Neural progenitor cell (in vitro differentiated cells): ENCODE data around the gene CNP.
"Not testable (repeated sequence)": the region's sequence is repeated elsewhere in the genome, so short reads cannot be mapped to it uniquely, and the experiment has no call there.

Experiments used
- CTCF ChIP-seq: fragments of 200-600 bp; sonication (generic); IDR thresholded peaks from 2 replicates; pipeline ENCODE4 v1.5.1; 2017; ENCODE audit warnings: antibody characterized with exemption, mild to moderate bottlenecking
- EZH2 ChIP-seq: fragments of 200-600 bp; sonication (generic); IDR thresholded peaks from 2 replicates; pipeline ENCODE4 v1.6.1; 2017; ENCODE audit warnings: antibody characterized with exemption, mild to moderate bottlenecking, moderate library complexity
- EZH2phosphoT487 ChIP-seq: fragments of 200-600 bp; sonication (generic); IDR thresholded peaks from 2 replicates; pipeline ENCODE4 v1.6.1; 2017; ENCODE audit warnings: antibody characterized with exemption

- TF ChIP-seq EZH2, CTCF, EZH2phosphoT487: not testable (repeated sequence)
These were observed 47.1 kb downstream of the CNP start for GRCh38 chr17:42013740-42014139.
